ENCODE results near the gene EED. TPM values are rescaled to one million over a fixed set of nuclear protein-coding genes. Genes with fewer than 3 reads are reported as not detected.

Gene EED
- total RNA-seq, 2 experiments from 2014 or later: 90.3 to 127 TPM

DNA sequence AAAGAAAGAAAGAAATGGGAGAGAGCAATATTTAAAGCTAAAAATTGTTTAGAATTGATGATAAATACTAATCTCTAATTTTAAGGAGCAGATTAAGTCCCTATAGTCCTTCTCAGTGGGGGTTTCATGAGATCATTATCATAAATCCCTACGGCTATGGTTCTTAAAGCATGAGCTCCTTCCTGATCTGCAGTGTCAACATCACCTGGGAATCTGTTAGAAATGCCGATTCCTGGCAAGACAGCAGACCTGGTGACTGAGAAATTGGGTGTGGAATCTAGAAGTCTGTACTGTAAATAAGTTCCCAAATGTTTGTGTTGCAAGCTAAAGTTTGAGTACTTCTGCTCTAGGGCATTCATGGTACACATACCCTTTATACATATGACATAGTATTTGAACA is 70.1 kb downstream of the EED start:
- Mint-ChIP-seq H3K36me3 (ENCODE audit: low read depth) (peaks cover 55% of the 10 kb centered on the region), H3K27ac (no peak overlapping the region), H3K4me3 (no peak overlapping the region), H3K4me1 (peaks cover 27% of the 10 kb centered on the region), H3K27me3 (no peaks in the 10 kb centered on the region), H3K9me3 (ENCODE audit: low read depth) (no peaks in the 10 kb centered on the region)
- CTCF ChIA-PET: interaction anchor here (0.7 to 1.5 kb wide), 2 partner anchors 10 to 83 kb away, joined by 3 to 8 read pairs; no protein-coding TSS in a partner anchor
- DNase-seq (no peak), ATAC-seq (no peak)
- POLR2A ChIA-PET: no interaction called here
- intact Hi-C loops (cut with DNase I, micrococcal nuclease): no loop called here

Other genes with a start within 250 kb of the EED start
- 10 to 100 TPM; 63.8 to 88.3 TPM for gene PICALM, start 175.7 kb upstream of the EED start, total RNA-seq
- gene HIKESHI, start 57.5 kb downstream of the EED start, total RNA-seq: 10 to 100 TPM; 50.2 to 51.3 TPM
- gene CCDC81, start 130.1 kb downstream of the EED start, total RNA-seq: under 1 TPM; 0.79 to 0.82 TPM

Measured in activated CD4-positive, alpha-beta T cell treated with anti-CD3 and anti-CD28 coated beads for 36 hours (primary cell).